ENCODE measurements around the gene NCOA7.
"Not testable (repeated sequence)": the region's sequence is repeated elsewhere in the genome, so short reads cannot be mapped to it uniquely, and the experiment has no call there.

Gene NCOA7

DNA sequence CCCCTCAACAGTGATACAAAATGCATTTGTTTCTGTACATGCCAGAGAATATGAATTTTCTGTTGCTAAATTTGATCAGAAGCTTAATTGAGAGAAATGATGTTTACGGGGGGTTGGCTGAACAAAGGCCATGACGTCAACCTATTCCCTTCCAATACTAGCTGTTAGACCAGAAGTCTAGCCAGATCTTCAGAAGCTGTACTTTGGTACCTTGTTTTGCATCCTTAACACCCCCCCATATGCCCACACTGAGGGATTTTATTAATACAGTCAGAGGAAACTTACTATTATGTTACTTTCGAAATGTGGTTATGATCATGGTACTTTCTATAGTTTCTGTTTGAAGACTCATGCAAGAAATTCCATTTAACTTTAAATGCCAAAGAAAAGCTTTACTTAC is 3.1 kb downstream of the NCOA7 start:
- no peak for DNase-seq

DNA sequence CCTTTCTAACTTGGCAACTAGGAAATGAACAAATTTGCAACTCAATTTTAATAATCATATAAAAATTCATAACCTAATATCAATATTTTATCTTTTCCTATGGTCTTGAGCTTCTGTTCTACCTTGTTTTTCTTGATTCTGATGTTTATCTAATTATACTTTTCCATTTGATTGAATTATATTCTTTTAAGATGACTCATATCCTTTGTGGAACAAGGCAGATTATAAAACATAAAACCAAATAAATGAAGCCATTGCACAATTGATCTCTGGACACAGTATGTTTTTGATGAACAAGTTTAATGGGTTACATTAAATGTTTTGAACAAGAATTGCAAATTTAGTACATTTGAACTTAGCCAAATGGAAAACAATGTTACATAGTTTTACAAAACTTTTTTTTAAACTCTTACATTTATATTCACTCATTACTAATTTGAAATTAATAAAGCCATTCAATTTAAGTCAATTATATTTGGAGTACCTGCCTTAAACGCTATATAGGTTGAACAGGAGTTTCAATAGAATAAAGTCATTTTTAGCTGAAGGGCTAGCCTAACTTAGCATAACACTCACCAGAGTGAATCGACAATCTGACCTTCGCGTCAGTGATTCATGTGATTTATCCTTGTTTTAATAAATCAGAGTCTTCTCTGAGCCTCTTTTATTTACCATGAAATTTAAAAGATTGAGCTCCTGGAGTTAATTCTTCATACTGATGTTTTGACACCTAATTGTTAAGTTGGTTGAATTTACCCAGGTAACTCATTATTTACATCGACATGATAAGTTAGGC is 3.8 kb downstream of the NCOA7 start:
- DNase-seq, result peak; percentile 71

DNA sequence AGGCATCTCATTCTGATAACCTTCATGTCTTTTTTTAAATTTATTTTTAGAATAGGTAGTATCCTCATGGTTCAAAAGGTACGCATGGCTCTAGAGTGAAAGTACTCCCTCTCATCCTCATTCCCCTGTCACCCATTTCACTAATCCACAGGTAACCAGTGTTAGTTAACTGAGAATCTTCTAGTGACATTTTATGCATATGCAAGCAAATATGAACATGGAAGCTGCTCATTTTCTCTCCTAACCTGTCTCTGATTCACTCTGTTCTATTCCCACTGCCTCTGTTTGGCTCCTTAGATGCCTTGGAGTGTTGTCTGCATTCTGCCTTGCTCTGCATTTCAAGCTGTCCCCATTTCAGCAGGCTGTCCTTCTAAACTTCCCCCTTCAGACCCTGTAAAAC is 4.5 kb downstream of the NCOA7 start:
- no peak for DNase-seq

DNA sequence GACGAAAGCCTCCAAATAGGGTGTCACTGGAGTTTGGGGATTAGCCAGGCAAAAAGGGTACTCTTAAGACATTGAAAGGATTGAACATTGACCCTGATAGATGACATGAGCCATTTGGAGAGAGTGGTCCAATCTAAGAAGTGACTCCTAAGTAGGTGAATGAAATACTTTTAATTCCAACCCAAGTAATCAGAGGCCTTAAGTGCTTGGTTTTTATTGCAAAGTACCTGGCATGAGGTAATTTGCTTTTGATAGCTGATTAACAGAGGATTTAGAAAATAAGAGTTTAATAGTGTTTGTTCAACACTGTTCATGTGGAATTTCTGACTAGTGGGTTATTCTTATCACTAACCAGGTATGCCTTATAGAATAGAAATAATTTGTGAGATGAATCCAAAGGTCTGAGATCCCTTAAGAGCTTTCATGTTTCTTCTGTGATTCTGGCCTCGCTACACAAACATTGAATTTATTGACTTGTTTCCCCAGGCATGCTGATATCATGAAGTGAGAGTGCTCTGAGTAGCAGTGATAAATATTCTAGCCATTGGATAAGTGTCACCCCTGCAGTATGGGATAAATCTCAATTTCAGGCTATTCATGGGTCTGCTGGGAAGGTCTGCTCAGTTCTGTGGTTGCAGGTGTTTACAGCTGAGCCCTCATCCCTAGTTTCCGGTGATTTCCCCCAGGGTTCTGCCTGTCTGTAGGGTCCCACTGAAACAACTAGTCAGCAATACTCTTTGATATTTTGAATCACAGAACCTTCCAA is 6.5 kb downstream of the NCOA7 start:
- DNase-seq, result no peak

DNA sequence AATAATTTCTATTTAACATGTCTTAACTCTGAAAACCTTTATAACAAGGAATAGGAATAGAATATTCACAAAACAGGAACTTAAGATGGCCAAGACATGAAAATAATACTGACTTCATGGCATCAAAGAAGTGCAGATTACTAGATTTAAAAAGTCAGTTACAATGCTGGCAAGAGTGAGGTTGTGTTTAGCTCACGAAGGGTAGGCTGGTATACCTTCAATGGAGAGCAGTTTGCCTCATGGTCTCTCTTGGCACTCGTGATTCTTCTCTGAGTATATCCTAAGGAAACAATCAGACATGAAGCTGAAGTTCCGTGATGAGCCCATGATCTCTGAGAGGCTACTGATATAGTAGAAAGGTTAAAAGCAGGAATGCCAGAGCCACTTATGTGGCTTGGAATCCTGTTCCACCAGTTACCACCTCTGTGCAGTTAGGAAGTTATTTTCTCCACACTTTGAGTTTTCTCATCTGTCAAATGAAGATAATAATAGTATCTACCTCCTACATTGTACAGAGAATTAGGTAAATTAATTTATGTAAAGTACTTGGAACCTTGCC is 7.2 kb downstream of the NCOA7 start:
- no peak for DNase-seq

DNA sequence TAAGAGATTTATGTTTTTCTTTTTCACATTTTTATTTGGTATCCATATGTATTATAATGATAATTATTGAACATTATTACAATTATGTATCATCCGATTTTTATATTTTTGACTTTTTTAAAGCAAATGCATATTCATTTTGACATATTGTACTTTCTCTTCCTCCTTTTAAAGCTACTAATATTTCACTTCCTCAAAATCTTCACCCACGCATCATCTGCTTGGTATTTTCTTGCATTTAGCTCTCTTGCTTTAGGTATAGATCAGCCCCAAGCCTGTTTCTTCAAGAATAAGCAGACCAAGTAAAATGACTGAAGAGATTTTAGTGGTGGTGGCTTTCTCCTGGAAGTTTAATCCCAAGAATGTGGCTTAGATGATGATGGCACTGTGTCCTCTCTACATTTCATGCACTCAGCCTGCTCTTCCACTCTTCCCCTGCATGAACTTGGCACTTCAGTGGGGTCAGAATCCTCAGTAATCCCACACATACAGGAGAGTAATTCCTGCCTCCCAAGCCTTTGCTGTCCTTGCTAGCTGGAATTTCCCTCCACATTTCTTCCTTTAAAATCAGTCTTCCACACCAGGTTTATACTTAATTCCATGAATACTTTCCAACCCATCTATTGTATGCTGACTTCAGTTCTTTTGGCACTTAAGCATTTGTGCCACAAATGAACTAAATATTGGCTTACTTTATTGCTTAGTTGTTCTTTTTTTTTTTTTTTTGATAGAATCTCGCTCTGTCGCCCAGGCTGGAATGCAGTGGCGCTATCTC is 8.2 kb downstream of the NCOA7 start:
- DNase-seq, result no peak

DNA sequence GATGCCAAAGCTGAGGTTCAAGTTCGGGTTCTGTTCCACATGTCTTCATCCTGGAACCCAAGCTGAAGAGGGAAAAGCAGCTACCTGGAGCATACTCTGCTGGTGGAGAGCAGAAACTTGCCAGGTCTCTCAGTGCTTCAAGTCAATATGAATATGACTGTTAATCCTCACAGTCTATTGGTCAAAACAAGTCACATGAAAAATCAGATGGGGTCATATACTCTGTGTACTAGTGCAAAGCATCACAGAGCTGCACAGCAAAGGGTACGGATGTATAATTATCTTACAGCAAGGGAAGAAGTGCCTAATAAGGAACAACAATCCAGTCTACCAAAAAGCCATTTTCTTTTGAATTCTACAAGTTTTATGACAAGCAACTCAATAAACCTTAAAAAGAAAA is 11.6 kb downstream of the NCOA7 start:
- DNase-seq, result no peak

DNA sequence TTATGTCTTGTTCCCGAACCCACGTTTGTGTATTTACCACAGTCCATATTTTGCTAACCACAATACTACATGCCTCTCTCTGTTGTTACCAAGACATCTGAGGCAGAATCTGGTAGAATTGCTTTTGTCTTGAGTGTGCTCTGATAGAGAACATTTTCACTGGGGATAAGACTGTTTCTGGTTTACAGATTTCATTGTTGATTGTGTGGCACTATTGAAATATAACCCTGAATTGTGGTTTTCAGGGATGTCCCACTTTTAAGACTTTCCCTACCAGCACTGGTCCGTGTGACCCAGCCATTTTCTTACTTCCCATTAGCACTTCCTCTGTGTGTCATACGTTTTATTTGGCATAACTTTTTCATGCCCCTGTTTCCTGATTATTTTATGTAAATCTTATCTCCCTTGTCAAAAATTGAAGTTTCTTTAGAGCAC is 12.2 kb downstream of the NCOA7 start:
- no peak for DNase-seq

DNA sequence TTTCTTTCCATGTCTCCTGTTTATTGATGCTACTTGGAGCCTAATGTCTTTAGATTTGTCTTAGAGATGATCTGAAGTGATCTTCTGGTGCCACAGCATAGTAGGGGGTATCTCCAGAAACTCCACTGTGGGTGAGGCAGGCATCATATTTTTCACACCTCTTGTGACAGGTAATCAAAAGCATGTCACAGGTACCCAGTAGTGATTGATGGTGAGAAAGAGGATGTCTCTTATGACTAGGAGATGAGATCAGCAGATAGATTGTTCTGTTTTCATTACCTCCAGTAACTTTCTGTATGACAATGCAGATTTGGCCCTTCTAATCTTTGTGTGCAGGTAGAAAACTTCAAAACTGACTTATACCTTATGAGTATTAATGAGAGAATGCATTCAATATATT is 13.5 kb downstream of the NCOA7 start:
- DNase-seq, result no peak

DNA sequence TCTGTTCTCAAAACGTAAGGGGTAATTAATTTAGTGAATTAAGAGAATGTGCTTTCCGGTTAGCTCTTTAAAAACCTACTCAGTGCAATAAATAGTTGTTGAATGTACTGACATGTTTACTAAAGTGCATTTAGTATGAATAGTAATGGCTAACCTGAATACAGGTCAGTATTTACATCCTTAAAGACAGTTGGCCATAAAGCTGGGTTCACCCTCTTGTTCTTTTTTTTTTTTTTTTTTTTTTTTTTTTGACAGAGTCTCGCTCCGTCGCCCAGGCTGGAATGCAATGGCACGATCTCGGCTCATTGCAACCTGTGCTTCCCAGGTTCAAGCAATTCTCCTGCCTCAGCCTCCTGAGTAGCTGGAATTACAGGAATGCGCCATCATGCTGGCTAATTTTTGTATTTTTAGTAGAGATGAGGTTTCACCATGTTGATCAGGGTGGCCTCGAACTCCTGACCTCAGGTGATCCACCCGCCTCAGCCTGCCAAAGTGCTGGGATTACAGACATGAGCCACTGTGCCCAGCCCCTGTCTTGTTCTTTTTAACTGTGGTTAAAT is 14.2 kb downstream of the NCOA7 start:
- DNase-seq, result not testable (repeated sequence)

DNA sequence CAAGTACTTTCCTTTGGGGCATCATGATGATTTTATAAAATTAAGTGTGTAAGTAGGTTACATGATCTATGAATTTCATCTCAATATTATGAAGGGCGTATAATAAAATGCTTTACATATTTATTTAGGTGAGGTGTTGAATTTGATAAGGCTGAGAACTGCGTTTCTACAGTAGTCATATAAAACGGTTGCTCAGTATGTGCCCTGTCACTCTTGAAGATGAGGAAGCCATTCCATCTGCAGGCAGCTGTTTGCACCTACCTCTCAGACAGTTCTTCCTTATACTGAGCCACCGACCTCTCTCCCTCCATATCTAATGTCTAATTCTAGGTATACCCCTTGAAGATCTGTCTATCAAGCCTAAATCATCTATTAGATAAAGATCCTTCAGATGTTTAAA is 16.1 kb downstream of the NCOA7 start:
- no peak for DNase-seq

DNA sequence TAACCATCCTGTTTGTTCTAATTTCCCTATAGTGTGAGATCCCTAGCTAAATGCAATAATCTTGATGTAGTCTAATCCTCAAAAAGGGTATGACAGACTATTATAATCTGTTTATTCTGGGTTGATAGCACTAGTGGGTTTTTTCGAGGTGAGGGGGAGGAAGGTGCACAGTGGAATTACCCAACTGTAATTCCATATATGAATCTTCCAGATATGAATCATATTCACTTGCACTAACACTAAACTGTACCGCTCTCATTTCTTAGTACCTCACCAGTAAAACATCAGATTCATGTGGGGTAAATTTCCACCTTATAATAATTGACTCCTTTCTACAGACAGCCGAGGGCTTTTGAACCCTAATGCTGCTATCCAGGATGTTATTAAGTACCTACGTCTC is 16.5 kb downstream of the NCOA7 start:
- no peak for DNase-seq

DNA sequence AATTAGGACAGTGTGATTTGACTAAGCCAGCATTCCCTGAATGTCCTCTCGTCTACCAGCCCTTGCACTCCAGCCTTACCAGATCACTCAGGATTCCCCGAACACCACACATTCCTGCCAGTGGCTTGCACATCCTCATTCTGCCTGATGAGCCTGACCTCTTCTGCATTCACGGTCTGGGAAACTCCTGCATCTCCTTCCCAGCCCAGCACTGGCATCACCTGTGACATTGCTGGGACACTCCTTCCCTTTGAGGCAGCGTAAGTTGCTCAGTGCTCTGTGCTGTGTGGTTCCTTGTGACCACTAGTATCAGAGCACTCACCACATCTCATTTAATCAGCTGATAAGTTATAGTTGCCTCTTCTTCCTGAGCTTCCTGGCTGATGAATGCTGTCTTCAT is 17.3 kb downstream of the NCOA7 start:
- DNase-seq, result no peak

DNA sequence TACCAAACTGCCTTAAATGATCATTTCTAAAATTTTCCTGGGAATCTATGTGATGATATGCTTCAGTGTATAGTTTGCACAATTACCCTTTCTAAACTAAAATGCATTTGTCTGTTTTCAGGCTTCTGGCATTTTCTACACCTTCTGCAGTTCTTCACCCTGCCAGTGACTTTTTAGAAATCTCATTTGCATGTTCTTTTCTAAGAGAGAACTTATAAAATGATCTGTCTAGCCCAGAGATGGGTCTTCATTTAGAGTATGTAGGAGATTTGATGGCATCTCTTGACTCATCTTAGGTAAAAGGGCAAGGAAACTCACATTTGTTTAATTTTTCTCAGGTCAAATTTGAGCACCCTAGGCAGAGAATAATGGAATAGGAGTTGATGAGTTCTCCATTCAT is 17.8 kb downstream of the NCOA7 start:
- no peak for DNase-seq

DNA sequence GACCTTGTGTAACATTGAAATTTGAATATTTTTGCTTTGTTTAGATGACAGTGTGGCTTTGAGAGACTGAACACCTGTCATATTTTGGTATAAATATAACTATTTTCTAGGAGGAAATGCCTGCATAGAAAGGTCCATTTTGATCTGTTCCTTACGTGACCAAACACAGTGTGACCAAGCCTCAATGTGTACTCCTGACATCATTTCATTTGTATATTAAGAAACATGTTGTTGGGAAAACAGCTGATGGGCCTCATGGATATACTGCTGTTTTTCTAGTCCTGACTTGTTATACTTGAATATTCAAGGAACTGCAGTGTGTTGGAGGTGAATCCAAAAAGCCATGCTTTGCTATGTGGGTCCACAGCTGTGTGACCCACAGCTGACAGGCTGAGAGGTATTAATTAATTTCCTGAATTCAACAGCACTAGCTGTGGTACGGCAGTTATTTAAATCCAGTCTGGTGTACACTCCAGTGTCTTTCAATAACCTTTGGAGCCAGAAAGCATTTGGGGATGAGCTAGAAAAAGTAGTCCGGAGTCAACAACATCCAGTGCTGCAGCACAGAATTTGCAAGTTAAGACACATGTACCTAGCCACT is 18.9 kb downstream of the NCOA7 start:
- DNase-seq, result no peak

DNA sequence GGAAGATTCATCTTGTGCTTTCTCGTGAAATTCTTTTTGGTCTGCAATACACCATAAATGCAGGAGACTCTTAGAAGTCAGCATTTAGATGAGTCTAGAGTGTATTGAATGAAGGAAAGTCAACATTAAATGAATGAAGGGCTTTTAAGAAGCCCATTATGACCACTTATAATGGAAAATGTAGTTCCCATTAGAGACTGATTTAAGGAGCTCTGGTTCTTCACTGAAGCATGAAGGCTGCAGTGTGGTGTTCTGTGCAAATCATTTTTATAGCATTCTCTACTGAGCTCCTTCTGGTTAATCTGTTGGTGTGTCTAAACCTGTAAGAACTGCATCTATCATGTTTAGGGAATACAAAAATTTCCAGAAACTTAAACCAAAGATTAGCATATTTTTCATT is 19.7 kb downstream of the NCOA7 start:
- no peak for DNase-seq

DNA sequence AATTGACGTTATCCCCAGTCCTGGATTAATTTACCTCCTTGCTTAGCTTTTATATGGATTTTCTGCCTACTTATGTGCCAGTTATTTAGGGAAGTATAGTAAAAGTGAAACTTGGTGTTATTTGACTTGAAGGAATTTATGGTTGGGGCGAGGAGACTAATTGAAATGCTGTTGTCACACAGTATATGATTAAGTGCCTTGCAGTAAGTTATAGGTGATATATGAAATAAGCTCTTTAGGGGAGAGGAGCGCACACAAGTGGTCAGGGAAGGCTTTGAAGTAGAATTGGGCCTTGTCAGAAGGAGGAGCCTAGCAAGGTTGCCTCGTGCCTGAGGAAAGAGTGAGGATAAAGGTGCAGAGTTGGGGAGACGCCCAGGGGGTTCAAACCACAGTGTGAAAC is 20.5 kb downstream of the NCOA7 start:
- DNase-seq, result no peak

DNA sequence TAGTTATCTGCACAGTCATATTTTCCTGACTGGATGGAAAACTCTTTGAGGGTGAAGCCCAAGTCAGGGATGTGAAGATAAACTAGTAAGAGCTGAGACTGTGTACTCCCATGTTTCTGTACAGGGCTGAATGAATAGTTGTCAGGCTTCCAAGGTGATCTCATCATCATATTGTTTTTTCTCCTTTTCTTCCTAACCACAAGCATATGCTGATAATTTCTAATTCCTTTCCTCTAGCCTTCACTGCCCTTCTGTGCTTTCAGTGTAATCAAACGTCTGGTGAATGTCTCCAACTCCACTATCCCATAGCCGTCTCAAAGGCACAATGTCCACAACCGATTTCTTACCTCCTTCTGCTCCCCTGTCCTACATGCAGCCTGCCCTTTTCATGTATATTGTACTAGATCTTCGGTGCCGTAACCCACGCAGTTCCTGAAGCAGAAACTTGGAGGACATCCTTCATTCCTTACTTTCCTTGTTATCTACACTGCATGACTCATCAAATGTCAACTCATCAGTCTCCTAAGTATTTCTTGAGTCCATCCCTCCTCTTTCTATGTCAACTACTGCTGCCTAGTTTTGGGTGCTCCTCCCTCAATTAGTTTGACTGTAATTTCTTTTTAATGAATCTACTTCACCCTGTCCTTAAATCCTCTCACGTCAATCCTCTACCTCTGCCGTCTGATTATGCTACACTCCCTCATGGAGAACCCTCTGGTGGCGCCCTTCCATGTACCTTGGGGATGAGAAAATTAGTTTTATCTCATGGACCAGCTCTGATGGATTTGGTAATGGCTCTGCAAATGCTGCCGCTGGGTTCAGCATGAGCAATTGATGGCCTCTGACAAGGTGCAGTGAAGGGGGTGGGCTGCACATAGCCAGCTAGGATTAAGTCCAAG is 21.9 kb downstream of the NCOA7 start:
- DNase-seq, result peak; percentile 89

DNA sequence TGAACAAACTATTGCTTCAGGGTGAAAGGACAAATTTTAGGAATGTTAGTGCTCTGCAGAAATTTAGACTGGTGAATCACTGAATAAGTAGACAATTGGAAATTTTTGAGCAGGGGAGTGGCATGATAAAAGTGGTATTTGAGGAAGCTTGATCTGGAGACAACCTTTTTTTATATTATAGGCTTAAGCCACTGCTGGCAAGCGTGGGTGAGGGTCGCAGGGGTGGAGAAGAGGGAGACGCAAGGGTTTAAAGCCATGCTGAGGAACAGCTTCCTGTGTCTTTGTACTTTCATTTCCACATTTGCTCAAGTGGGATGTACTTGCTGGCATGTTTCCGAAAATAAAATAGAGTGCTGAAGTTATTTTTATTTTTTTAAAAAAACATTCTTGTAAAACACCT is 23.7 kb downstream of the NCOA7 start:
- no peak for DNase-seq

DNA sequence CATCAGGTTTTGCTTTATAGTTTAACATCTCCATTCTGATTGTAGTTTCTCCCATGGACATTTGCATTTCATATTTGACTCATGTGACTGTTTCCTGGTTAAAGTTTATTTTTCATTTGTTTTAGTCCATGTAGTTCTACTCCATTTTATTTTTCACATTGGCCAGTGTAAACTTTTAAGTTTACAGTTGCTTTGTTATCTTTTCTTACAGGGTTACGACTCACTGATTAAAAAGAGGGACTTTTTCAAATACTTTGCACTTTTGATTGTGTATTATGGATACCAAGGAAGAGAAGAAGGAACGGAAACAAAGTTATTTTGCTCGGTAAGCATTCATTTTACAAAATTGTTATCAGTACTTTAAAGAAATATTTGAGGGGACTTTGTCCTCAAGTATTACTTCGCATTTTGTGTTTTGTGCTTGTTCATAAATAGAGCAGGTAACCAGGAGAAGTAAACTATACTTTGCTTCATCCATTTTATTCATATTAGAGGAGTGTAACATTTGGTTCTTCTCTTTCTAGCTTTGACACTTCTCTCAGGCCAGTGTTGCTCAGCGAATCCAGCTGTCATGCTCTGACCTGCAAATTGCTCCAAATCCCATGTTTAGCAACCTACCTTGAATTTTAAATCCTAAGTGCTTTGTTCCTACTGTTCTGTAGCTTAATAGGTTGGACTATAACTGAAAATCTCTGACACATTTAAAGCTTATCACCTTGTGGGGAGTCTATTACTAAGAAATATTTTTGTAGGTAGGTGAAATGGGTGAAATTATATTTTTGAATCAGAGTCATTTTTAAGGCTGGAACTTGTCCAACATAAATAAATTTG is 24.5 kb downstream of the NCOA7 start:
- DNase-seq, result no peak
